T-helper 22 cell (primary cell): Measurements from ENCODE around the gene ERC1.
"Not testable (repeated sequence)": the region's sequence is repeated elsewhere in the genome, so short reads cannot be mapped to it uniquely, and the experiment has no call there.

Experiments used
- DNase-seq: peaks from one replicate; pipeline ENCODE4 v3.0.0-alpha.2; 2020; ENCODE audit warnings: low read depth

ERC1 gene

DNA sequence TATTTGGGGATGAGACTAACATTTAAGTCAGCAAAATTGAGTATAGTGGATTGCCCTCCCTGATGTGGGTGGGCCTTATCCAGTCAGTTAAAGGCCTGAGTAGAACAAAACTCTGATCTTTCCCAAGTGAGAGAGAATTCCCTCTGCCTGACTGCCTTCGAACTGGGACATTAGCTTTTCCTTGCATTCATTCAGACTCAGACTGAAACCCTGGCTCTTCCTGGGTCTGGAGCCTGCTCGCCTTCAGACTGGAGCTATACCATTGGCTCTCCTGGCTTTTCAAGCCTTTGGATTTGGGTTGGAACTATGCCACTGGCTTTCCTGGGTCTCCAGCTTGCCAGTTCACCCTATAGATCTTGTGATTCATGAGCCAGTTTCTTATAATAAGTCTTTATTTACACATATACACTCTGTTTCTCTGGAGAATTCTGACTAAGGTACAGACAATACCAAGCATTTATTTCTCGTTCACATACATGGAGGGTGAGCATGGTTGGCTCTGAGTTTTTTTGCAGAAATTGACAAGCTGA, 296.5 kb downstream of the ERC1 start:
- DNase-seq, result no peak

DNA sequence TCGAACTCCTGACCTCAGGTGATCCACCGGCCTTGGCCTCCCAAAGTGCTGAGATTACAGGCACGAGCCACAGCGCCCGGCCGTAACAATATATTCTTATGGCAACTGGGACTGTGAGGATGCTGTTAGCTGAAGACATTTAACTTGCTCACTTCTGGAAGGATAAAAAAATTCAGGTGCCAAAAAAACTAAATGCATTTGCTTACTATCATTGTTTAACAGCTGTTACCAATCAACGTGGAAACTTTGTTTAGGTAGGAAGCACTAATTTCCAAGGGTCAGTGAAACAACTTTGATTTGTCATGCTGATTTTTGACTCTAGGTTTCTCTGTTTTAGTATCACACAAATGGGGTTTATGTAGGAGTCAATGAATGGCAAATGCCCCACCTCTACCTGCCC, 297.3 kb downstream of the ERC1 start:
- no peak for DNase-seq

DNA sequence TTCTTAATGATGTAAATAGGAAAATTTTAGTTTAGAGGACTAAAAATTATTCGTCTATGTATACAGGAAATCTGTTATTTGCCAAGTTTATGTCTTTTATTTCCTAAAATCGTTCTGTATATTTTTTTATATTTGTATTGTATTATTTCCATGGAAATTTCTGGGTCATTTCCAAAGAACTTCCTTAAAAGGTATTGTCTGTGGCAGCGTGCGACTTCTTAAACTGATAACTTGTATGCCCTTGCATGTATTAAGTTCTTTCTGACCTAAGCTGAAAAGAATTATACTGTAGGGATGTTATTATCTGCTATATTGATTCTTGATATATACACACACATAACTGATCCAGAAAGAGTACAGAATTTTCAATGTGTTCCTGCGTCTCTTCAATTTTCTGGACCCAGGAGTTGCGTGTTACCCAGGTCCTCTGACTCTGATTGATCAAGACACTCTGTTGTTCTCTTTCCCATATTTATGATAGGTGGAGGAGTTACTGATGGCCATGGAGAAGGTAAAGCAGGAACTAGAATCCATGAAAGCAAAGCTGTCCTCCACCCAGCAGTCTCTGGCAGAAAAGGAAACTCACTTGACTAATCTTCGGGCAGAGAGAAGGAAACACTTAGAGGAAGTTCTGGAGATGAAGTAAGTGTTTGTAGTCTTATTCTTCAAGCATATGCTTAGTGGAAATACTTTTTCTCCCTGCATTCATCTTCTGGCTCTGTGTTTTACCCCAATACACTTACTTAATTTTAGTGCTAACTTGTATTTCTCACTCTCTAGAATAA, 298.5 kb downstream of the ERC1 start:
- DNase-seq, result no peak

DNA sequence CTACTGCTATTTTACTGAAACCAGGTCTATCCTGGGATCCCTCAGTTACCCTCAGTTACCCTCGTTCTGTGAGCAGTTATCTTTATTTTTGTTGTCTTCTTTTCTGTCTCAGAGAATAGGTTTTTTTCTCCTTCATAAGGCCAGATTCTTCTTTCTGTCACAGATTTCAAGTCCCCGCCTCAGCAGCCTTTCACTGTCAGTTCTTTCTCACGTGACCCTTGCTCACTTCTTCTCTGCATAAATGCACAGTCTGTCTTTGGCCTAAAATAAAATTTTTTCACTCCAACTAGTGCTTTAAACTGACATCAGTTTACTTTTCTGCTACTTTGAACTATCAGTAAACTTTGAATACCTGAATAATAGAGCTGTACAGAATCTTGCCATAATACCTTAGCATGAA, 299.7 kb downstream of the ERC1 start:
- no peak for DNase-seq

DNA sequence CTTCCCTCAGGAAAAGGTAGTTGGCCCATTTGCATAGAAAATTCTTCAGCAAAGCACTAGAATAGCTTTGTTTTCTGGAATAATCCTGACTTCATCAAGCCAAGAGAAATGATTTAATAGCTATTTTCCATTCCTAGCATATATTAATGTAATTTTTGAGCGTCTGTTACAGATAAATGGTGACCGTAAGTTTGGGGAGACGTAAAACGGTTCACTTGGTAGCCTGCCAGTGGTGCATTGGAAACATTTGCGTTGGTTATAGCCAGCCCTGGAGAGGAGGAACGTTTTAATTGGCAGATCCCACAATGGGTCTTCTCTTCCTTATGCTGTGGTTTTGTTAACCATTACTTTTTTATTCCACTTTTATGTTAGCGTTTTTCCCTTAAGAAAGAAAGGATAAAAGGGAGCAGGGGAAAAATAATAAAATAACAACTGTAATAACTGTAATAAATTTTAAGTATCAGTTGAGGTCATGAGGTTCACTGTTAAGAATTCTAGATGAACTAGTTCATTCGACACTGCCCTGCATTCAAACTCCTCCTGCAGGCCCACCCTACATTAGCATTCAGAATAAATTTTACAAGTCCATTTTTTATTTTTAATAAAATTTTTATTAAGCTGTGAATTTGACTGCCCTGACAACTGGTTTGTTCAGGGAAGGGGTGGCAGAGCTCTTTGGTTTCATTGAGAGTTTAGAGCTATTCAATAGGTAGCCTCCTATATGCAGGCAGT, 300.7 kb downstream of the ERC1 start:
- DNase-seq, result no peak

DNA sequence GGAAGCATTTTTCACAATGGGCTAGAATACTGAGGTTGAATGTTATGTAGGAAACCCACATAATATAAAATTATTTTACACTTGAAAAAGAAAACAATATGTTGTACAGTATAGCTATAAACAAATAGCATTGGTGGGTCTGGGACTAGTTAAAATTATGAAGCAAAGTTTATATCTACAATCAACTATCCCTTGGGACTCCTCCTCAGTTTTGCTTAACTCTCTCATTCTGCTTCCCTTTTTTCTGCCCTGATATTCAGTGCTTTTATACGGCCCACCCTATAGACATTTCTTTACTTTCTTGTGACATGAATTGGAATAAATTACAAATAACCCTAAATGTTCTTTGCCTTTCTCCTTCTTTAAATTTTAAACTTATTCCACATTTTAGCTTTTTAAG, 302.9 kb downstream of the ERC1 start:
- DNase-seq, result no peak

DNA sequence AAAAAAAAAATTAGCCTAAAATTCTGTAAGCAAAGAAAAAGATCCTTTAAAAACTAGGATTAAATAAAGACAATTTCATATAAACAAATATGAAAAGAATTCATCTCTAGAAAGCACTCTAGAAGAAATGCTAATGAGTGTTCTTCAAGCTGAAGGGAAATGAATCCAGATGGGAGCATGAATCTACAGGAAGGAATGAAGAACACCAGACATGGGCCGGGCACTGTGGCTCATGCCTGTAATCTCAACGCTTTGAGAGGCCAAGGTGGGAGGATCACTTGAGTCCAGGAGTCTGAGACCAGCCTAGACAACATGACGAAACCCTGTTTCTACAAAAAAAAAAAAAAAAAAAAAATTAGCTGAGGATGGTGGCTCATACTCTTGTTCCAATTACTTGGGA, 306.2 kb downstream of the ERC1 start:
- no peak for DNase-seq

DNA sequence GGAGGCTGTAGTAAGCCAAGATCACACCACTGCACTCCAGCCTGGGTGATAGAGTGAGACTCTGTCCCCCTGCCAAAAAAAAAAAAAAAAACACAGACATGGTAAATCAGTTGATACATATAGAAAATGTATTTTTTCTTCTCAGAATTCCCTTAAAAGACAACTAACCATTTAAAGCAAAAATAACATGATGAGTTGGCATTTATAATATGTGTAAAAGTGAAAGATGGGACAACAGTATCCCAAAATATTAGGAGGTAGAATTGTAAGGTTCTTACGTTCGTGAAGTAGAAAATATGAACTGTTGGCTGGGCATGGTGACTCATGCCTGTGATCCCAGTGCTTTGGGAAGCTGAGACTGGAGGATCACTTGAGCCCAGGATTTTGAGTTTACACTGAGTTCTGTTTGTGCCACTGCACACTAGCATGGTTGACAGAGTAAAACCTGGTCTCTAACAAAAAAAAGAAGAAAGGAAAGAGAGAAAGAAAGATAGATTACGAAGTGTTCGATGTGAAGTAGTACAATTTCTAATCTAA, 306.7 kb downstream of the ERC1 start:
- DNase-seq, result no peak

DNA sequence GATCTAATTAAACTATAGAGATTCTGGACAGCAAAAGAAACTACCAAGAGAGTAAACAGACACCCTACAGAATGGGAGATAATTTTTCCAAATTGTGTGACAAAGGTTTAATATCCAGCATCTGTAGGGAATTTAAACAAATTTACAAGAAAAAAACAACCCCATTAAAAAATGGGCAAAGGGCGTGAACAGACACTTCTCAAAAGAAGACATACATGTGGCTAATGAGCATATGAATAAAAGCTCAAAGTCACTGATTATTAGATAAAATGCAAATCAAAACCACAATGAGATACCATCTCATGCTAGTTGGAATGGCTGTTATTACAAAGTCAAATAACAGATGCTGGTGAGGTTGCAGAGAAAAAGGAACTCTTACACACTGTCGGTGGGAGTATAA, 309.4 kb downstream of the ERC1 start:
- DNase-seq, result no peak

DNA sequence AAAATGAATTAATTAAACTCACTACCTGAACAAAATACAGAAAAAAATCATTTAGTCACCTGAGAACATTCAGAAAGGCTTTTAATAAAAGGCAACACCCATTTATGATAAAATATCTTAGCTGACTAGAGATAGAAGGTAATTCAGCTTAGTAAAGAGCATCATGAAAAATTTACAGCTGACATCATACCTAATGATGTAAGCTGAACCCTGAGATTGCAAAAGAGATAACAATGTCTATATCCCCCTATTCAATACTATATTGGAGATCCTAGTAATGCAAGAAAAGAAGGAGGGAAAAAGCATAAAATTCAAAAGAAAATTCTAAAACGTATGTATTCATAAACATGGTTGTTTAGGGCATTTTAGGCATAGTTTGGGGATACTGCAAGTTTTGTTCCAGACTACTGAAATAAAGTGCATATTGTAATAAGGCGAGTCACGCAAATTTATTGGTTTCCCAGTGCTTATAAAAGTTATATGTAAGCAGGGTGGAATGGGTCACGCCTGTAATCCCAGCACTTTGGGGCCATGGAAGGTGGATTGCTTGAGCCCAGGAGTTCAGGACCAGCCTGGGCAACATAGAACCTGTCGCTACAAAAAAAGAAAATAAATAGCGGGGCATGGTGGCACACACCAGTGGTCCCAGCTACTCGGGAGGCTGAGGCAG, 311.3 kb downstream of the ERC1 start:
- no peak for DNase-seq

DNA sequence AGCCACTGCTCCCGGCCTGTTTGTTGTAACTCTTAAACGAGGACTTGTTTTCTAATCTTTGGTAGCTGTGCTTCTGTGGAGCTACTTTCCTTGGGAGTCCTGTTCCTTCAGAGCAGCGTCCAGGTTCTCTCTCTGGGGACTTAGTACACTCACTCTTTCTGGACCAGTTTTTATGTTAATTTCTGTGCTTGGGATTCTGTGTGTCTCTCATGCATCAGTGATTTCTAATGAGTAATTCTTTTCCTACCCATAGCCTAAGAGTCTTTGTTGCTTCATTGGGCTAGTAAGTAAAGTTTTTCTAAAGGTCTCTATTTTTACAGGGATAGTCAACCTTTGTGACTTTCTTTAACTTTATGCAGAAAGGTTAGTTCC, 314.0 kb downstream of the ERC1 start:
- no peak for DNase-seq

DNA sequence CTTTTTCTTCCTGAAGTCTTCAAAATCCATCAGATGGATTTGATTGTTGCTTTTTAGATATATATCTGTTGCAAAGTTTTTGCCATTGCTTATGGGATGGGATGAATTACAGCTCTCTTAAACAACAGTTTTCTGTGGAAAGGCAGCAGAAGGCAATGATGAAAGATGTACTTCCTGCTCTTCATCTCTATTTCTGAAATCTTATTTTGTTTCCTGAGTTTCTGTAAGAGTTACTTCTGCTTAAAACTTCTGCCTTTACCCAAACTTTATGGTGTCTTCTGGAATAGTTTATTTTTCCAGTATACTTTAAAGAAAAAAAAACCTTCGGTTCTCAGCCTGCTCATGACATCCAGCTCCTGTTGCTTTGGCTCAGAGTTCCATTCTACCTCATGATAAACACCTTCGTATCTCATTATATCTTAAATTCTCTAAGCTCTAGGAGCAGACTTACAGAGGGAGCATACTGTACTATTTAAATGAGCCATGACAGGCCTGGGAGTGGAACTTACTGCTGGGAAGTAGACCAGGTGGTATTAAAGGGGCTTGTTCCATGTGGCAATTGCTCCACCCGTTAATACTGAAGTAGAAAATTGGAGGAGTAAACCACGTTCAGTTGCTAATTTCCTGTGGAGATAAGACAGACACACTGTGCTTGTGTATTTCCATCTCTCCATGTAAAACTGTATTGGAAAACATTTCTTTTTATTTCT, 314.9 kb downstream of the ERC1 start:
- no peak for DNase-seq

DNA sequence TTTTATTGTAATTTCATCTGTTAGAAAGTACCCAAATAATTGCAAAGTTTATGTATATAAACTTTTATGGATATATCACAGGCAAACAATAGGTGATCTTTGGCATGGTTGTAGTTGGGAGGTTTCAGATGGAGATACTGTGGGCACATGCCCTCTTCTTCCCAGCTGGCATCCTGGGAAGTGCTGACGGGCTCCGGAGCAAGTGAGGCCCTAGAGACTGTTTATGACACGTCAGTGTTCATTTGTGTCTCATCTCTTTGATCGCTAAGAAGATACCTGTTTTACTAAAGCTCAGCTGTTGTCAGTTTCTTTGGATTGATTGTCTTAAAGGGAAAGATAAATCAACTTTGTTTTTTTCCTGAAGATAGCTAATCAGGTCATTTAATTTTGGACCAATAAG, 315.8 kb downstream of the ERC1 start:
- DNase-seq, result no peak

DNA sequence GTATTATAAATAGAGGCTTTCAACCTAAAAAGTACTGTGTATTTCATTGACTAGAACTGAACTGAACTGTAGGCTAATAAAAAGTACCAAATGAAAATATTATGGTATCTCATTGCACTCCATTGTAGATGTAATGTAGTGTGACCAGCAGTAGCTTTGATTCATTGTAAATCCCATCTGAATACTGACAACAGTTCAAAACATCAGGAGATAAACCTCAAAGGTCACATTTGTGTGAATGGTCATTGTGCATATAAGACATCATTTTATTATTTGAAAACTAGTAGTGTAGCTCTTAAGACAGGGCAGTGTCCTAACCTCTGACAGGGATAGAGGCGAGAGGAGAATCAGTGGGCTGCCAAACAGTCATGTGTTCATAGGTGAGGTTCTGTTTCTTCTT, 316.8 kb downstream of the ERC1 start:
- DNase-seq, result no peak

DNA sequence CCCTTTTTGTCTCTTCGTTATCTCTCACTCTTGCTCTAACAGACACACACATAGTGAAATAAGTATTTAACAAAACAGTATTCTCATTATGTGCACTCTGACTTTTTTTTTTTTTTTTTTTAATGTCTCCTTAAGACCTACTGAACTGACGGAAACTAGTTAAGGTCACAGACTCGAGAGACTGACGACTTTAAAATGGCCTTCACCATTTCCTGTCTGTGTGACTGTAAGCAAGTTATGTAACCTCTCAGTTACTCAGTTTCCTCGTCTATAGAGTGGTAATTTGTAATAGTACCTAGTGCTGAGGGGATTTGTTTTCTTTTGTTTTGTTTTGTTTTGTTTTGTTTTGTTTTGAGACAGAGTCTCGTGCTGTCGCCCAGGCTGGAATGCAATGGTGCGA, 318.6 kb downstream of the ERC1 start:
- no peak for DNase-seq

DNA sequence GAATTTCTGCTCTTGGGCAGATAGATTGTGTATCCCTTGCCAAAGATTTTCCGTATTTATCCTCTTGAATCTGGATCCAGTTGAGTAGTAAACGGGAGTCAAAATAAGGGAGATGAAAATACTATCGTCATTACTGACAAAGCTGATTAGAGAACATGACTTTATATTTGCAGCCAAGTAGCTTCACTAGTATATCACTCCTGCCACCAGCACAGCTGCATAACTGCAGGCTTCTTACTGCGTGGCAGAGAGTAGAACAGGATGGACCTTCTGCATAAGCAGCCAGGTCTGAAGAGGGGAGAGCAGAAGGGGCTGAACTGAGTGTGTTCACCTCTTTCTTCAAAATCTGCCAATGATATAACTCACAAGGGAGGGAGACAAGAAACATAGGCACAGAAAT, 319.6 kb downstream of the ERC1 start:
- no peak for DNase-seq

DNA sequence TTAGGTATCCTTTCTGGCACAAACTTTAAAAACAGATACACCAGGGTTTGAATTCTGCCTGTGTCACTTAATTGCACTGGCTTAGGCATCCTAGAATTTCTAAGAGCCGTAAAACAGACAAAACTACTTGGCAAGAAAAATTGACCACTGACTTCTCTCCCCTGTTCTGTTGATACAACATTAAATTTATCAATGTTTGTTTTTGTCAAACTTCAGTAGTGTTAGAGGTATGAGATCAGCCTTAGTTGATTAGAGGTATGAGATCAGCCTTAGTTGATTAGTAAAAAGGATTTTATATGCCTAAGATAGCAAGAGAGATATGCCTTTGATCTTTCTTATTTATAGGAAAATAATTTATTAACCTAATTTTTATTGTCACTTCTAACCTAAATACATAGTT, 320.1 kb downstream of the ERC1 start:
- no peak for DNase-seq

DNA sequence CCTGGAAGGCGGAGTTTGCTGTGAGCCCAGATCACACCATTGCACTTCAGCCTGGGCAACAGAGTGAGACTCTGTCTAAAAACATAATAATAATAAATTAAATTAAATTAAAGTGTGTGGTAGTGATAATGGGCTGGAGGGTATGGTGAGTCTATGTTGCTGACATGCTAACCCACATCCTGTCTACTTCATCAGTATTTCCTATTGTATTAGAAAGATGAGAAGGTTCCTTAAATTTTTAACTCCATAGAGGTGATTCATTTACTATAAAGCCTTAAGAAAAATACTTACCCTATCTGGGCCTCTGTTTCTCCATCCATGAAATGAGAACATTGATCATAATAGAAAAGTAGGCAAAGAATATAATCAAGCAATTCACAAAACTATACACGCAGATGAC, 322.9 kb downstream of the ERC1 start:
- DNase-seq, result no peak

DNA sequence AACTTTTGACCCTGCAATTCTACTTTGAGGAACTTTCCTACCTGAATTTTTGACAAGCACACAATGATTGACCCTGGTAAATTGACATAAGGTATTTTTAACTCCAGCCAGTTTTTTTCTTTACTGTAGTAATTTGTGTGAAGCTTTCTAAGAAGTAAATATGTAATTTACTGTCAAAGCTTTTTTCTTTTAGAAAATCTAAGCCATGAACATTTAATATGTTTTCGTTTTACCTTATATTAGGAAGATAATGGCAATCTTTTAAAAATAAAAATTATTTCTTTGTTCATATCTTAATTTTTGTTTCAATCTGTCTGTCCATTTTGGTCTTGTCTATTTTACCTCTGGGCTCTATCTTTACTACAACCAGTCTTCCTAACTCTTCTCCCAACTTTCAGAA, 323.5 kb downstream of the ERC1 start:
- no peak for DNase-seq

DNA sequence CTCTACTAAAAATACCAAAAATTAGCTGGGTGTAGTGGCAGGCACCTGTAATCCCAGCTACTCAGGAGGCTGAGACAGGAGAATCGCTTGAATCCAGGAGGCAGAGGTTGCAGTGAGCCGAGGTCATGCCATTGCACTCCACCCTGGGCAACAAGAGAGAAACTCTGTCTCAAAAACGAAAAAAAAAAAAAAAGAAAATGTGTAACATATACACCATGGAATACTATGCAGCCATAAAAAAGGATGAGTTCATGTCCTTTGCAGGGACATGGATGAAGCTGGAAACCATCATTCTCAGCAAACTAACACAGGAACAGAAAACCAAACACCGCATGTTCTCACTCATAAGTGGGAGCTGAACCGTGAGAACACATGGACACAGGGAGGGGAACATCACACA, 326.0 kb downstream of the ERC1 start:
- DNase-seq, result not testable (repeated sequence)

DNA sequence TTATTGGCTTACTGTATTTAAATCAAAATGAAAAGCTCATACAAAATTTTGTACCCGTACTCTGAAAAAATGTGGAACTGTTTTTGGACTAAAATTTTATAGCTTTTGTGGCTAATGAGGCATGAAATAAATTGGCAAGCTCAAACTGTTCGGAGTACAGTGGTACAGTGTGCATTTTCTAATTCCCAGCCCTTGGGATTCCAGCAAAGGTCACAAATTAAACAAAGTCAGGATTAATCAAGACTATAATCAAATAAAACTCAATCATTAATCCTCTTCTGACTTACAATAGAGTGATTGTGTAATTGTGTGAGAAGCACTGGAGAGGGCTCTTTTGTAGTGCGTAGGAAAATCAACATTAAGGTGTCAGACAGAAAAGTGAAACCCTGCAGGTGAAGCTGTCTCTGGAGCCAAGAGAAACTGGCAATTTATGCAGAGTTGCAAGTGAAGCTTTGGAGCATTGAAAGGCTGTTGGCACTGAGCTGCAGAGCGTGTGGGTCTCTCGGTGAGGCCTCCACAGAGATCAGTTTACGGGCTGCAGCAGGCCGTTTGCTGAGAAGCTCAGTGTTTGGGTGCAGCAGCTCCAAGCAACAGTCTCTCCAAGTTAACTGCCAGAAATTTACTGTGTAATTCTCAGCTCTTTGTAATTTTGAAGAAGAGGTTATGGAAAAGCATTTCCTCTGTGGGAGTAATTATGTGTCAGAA, 327.5 kb downstream of the ERC1 start:
- DNase-seq, result no peak

DNA sequence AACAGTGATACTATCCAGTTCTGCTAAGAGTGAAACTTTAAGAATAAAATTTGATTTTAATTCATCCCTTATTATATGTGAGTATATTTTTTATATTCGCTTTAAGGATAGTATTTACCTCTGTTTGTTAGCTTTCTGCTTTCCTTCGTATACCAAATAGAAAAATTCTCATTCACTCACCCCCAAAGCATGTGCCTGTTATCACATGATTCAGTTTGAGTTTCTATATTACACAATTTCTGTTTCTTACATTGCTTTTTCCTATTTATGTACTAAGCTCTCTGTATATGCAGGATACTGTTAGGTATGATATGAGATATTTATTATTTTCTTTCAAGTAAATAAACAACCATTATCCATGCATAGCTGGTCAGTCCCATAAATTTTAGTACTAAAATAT, 328.2 kb downstream of the ERC1 start:
- no peak for DNase-seq
